Stimulated activated CD4-positive, alpha-beta T cell treated with anti-CD3 and anti-CD28 coated beads, Interleukin-1b, Interleukin-23, amount 100 ng/mL, for 24 hours (primary cell): ENCODE measurements around the gene PDGFA.

Experiments
- DNase-seq, 4 experiments: peaks; one replicate each; pipeline ENCODE4 v3.0.0-alpha.2; 2020; ENCODE audit warnings: low read depth in 4 of 4, low spot score in 1 of 4

PDGFA gene

DNA sequence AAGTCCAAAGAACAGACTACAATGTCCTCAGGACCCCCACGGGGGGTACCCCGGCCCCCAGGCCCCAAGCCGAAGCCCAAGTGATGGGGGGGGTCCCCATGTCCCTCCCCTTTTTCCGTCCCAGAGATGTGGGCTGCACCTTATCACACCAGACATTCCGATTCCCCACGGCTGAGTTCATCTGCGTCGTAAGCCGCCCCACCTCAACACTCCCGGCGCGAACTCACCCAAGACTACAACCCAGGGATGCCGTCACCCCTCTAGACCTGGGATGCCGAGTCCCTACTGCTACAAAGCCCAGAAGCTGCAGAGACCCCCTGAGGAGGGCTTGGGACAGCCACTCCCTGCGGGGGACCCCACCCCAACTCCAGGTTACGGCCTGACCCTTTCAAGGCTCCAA, 14.5 kb downstream of the PDGFA start:
- DNase-seq: no peak

- DNase-seq: no peak
Measured at GRCh38 chr7:504221-505111, 15.2 kb downstream of the PDGFA start.

DNA sequence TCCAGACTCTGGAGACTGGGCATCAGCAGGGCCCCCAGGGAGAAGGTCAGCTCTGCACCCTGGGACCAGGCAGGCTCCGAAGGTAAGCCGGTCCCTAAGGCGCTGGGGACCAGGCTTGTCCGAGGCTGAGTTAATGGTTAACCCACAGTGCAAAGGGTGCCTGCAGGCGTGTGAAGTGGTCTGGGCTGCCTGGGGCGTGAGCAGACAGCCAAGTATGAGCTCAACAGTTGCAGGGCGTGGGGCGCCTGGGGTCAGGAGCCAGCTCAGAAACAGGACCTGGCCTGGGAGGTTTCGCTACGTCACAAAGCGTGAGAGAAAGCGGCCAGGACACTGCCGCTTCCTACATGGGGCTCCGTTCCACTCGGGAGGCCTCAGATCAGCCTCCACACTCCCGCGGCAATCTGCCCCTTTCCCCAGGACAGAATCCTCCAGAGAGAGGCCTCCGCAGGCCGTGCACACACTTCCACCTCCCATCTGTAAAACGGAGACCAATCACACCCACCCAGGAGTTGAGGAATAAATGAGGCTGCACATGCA, 16.0 kb downstream of the PDGFA start:
- DNase-seq: no peak

GRCh38 chr7:502296-502695, 17.4 kb downstream of the PDGFA start:
- no peak for DNase-seq

GRCh38 chr7:501526-501925, 18.1 kb downstream of the PDGFA start:
- DNase-seq: no peak

DNA sequence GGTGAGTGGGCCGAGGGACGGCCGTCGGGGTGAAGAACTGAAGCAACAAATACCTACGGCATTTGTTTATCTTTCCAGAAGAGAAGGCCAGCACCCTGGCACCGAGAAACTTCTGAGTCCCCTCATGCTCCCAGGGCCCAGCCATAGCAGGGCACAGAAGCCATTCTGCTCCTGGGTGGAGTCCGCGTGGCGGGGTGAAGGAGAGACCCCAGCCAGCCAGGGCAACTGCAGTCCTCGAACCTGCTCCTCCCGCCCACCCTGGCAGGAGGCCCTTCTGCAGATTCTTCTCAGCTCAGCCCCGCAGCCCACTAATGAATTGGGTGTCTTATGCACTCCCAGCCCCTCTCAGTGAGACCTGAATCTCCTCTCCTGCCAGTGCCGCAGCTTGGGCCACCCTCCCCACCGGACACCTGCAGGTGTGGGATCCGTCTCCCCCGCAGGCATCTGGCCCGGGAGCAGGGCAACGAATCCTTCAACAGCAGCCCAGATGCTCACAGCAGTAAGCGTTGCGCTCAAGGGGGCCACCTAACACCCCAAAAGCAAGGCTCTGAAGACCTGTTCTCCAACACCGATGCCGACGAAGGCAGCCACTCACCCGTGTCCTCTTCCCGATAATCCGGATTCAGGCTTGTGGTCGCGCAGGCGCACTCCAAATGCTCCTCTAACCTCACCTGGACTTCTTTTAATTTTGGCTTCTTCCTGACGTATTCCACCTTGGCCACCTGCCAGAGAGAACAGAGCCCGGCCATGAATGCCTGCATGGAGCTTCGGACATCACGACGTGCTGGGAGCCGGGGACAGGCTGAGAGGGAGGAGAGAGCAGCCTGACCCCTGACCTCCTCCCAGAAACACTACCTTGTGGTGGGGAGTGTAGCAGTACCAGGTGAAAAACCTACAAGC, 18.9 kb downstream of the PDGFA start:
- DNase-seq: no peak

- DNase-seq: no peak
Measured at GRCh38 chr7:499853-500485, 19.7 kb downstream of the PDGFA start.

DNA sequence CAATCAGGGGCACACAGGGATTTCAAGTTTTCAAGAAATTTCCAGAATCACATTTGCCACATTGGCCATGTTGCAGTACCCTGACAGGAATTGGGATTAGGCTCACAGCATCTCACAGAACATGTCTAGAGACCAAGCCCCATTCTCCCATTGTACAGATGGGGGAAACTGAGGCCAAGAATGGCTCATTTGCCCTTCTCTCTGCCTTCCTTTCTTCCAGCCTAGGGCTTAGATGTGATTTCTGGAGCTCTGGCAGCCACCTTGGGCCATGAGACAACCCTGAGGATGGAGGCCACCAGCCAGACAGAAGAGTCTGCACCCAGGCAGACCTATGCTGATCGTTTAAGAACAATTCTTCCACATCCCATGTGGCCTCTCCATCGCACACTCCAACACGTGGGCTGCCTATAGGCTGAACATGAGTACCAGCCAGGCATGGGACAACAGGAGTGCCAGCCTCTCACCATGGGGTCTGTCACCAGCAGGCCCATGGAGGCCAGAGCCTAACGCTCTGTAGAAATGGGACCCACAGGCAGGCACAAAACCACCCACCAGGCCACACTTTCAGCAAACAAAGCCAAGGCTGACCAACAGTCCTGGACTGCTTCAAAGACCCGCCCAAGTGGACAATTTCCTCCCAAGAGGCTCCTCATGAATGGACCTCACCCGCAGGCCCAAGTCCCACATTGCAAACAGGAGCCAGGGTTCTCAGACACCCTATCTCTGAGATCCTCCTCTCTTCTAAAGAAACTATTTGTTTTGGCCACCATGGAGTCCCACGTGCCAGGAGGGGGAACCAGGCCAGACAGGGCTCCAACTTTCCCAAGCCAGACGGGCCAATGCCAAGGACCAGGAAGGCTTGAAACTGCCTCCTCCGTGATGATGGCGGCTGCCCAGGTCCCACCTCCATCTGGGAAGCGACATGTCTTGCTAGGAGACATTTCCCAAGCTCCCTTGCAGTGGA, 20.7 kb downstream of the PDGFA start:
- no peak for DNase-seq

GRCh38 chr7:497946-498655, 21.5 kb downstream of the PDGFA start:
- DNase-seq: no peak

GRCh38 chr7:497346-497745, 22.3 kb downstream of the PDGFA start:
- no peak for DNase-seq

DNA sequence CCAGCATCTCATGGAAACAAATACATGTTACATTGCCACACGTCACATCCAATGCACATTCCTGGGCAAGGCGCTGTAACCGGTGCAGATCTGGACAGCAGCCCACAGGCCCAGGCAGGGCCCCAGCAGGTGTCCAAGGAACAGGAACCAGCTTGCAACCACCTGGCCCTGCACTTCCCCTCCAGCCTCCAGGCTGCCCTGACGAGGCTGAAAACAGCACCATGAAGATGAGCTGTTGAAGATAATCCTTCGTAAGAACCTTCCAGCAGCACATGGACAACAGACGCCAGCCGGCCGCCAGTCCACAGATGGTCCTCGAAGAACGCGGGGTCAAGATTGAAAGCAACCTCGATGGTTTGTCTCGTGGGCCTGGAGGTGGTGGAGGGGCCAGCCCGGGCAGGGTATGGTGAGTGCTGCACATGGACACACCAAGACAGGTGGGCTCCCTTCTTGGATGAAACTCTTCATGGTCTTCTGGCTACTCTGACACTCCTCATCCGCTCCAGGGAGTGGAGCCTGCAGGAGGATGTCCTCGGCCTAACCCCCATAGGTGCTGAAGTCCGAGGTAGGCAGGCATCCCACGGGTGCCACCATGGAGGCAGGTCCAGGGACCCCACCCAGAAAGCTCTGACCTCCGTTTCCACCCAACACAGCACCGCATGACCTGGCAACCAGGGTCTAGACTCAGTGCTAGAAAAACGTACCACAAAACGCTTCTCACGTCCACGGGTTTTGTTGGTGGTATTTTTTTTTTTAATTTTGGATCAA, 22.9 kb downstream of the PDGFA start:
- no peak for DNase-seq

DNA sequence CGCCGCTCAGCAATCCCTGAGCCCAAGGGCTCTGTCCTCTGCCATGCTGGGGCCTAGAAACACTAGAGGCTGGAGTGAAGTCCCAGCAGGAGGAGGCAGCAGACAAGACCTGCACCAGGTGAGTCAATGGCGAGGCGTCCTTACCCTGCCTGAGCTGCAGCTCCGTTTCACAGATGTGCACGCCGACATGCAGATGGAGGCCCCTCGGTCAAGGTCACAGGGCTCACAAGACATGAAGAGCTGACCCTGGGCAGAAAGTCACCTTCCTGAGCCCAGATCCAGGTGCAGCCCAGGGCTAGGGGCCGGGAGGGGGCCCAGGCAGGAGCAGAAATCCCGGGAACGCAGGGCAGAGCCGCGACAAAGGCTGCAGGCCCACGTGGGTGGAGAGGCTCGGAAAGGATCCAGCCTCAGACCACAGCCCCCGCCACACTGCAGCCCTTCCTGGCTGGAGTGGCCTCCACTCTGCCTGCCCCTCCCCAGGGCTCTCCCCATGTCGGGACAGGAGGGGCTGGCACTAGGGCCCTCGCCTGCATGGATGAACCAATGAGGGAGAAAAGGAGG, 23.8 kb downstream of the PDGFA start:
- no peak for DNase-seq

DNA sequence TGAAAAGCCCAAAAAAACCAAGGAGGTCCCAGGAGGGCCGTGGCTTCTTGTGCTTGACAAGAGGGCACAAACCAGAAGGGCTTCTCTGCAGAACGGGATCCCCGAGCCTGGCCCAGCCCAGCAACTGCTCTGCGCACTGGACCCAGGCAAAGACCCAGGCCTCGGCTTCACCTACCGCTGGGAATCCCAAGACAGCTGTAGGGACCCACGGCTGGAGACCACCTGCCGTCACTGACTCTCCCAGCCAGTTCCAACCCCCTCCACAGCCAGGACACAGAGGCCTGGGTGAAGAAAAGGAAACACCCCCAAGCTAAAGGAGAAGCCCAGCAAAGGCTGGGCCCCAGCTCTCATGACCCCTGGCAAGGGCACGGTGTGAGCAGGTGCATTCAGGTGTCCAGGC, 24.3 kb downstream of the PDGFA start:
- no peak for DNase-seq

- DNase-seq: no peak
Measured at GRCh38 chr7:494906-495305, 24.7 kb downstream of the PDGFA start.

DNA sequence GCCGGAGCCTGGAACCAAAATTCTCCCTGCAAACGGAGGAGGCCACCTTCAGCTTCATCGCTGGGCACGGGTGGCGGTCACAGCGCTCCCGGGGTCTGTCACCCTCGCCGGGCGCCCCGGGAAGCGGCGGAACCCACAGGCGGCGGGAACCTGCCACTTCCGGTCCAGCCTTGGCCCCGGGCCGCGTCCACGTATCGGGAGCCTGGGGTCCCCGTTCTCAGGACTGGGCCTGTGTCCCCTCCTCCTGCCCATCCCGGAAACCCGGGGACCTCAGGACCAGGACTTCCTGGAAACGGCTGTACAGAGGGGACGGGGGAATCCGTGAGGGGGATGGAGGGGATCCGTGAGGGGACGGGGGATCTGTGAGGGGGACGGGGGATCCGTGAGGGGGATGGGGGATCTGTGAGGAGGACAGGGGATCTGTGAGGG, 25.4 kb downstream of the PDGFA start:
- no peak for DNase-seq

- DNase-seq: no peak
Measured at GRCh38 chr7:493661-494251, 25.9 kb downstream of the PDGFA start.

- DNase-seq: no peak
Measured at GRCh38 chr7:492714-493065, 27.0 kb downstream of the PDGFA start.
